Heart right ventricle (tissue), 16 donors: ENCODE results near the gene ZBED1. TPM values are rescaled to one million over a fixed set of nuclear protein-coding genes. Genes with fewer than 3 reads are reported as not detected.
"Not testable (repeated sequence)": the region's sequence is repeated elsewhere in the genome, so short reads cannot be mapped to it uniquely, and the experiment has no call there.

Experiments
- ATAC-seq, 8 donors: fragments of 200-7000 bp; cut with Tn5 transposase; one replicate each; pipeline ENCODE4 v1.9.1; 2020; ENCODE audit warnings: mild to moderate bottlenecking in 8 of 8, moderate library complexity in 8 of 8, moderate number of reproducible peaks in 1 of 8
- DNase-seq, 2 donors: peaks; one replicate each; pipeline ENCODE4 v3.0.0-alpha.2; 2020
- H3K27ac ChIP-seq, 10 donors: fragments of 200-600 bp; sonication (generic) in 2 of 10; one replicate each; pipeline versions ENCODE4 v1.5.0 to v1.8.0; 2020 to 2022; ENCODE audit warnings: mild to moderate bottlenecking in 3 of 10
- H3K27me3 ChIP-seq, 7 donors: fragments of 200-600 bp; one replicate each; pipeline ENCODE4 v1.8.0; 2021 to 2022; ENCODE audit warnings: mild to moderate bottlenecking in 2 of 7
- H3K36me3 ChIP-seq, 9 donors: fragments of 200-600 bp; sonication (generic) in 1 of 9; one replicate each; pipeline versions ENCODE4 v1.5.0 to v1.8.0; 2020 to 2022; ENCODE audit warnings: mild to moderate bottlenecking in 2 of 9
- H3K4me1 ChIP-seq, 9 donors: fragments of 200-600 bp; sonication (generic) in 1 of 9; one replicate each; pipeline versions ENCODE4 v1.5.0 to v1.8.0; 2020 to 2022; ENCODE audit warnings: mild to moderate bottlenecking in 4 of 9
- H3K4me3 ChIP-seq, 10 donors: fragments of 200-600 bp; sonication (generic) in 2 of 10; one replicate each; pipeline versions ENCODE4 v1.5.0 to v1.8.0; 2020 to 2022; ENCODE audit warnings: mild to moderate bottlenecking in 7 of 10, moderate library complexity in 2 of 10
- H3K9me3 ChIP-seq, 11 donors: fragments of 200-600 bp in 10 of 11; sonication (generic) in 2 of 11; one replicate each; pipeline versions ENCODE4 v1.5.0 to v1.8.0; 2013 to 2022; ENCODE audit warnings: mild to moderate bottlenecking in 2 of 11, control low read depth in 1 of 11, moderate library complexity in 1 of 11
- WGBS, 2 donors: extraction: QIAGEN DNeasy Blood & Tissue Kit; methylation state at CpG; one replicate each; pipeline ENCODE4 v1.1.7; 2013; ENCODE audit warnings: inconsistent platforms in 1 of 2; 5-methylcytosine and 5-hydroxymethylcytosine counted together
- intact Hi-C, 10 donors: fragments of 100-400 bp; cut with DNase I; formaldehyde crosslinking; loops; one replicate each; pipeline versions ENCODE4 v1.11.1 to v1.14.2; 2022
- polyA plus RNA-seq, 2 donors: library from polyadenylated mRNA; stranded (reverse); fragments of 200-250 nt; gene quantifications; one replicate each; pipeline ENCODE4 v1.2.3, GENCODE V29; 2013
- total RNA-seq, 10 donors: library from RNA; stranded (reverse); fragmentation: NEBNext Ultra II Directional in 3 of 10; extraction: Animal tissue kit (Norgen Biotek cat#: 25700) in 3 of 10; gene quantifications; one replicate each; pipeline versions ENCODE4 v1.2.1 to v1.2.4, GENCODE V29; 2021 to 2023
- TF ChIP-seq, protein P1 (sequence below), 9 donors: fragments of 200-600 bp; sonication (generic) in 2 of 9; IDR thresholded peaks; one replicate each; pipeline versions ENCODE4 v1.5.0 to v1.8.0; 2021 to 2022; ENCODE audit warnings: antibody characterized with exemption in 9 of 9, mild to moderate bottlenecking in 5 of 9, moderate library complexity in 1 of 9
- donor health status: Arrhythmogenic right ventricular cardiomyopathy.
- donor health status: ischemic (EF 13 %, LVEDD 7.1; RV severe dilation, severe dysfunction).
- donor health status: healthy with polysubstance abuse.
- donor health status: DM: no; HTN: yes; CAD: no.
- donor health status: DM: no; HTN: no; CAD: no.
- donor health status: ischemic (EF 25% LVEDD 6.9; RV normal size, moderate dysfunction).
- donor health status: ischemic (EF 25% LVEDD 5.7; RV mildly dilated, moderate dysfunction).
- donor health status: healthy.
- donor health status: DM: yes; HTN: yes; CAD: no.
- donor health status: Ischemic cardiomyopathy.
- donor health status: ischemic (EF 35%, LVEDD 5.7; RV mildly dilated, moderate dysfunction).
- donor health status: nonischemic (EF 11% LVEDD 7.7; RV severe dilation, severe dysfunction).
- donor health status: DM: yes; HTN: yes; CAD: no.
- donor health status: PGD.
- donor health status: ischemic (EF 29% LVEDD 5.4; RV normal size, mild dysfunction).
- donor health status: nonischemic (EF 23%, LVEDD 6.1; RV moderate dilation, normal function).

ZBED1 gene
- total and polyA plus RNA-seq, 12 donors = 19.0 to 60.8 (median 53.1) TPM

- H3K4me3 ChIP-seq = no peak overlapping the region
- H3K36me3 ChIP-seq = peaks cover 0 to 4% (median 0%) of the 10 kb centered on the region in 9 donors
- DNase-seq = no peak
- peaks cover 0 to 16% (median 0%) of the 10 kb centered on the region in 9 donors for H3K4me1 ChIP-seq
- no peaks in the 10 kb centered on the region for H3K27me3 ChIP-seq
- H3K27ac ChIP-seq = no peak overlapping the region
- no peaks in the 10 kb centered on the region for H3K9me3 ChIP-seq
- TF ChIP-seq, protein P1, sequence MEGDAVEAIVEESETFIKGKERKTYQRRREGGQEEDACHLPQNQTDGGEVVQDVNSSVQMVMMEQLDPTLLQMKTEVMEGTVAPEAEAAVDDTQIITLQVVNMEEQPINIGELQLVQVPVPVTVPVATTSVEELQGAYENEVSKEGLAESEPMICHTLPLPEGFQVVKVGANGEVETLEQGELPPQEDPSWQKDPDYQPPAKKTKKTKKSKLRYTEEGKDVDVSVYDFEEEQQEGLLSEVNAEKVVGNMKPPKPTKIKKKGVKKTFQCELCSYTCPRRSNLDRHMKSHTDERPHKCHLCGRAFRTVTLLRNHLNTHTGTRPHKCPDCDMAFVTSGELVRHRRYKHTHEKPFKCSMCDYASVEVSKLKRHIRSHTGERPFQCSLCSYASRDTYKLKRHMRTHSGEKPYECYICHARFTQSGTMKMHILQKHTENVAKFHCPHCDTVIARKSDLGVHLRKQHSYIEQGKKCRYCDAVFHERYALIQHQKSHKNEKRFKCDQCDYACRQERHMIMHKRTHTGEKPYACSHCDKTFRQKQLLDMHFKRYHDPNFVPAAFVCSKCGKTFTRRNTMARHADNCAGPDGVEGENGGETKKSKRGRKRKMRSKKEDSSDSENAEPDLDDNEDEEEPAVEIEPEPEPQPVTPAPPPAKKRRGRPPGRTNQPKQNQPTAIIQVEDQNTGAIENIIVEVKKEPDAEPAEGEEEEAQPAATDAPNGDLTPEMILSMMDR (IDR thresholded peaks at IDR 0.05) = no peak
- intact Hi-C loops = no loop called here
- ATAC-seq = no peak
- 82 to 91% methylated on average over 3 of the region's 3 CpGs for WGBS, 2 donors
Observed at GRCh38 chrX:2462780-2463179, 38.0 kb downstream of the ZBED1 start.

- H3K4me3 ChIP-seq = no peak overlapping the region
- peak in 1 of 8 donors; percentile 7 for ATAC-seq
Observed at GRCh38 chrX:2462074-2462473, 38.7 kb downstream of the ZBED1 start.

DNA sequence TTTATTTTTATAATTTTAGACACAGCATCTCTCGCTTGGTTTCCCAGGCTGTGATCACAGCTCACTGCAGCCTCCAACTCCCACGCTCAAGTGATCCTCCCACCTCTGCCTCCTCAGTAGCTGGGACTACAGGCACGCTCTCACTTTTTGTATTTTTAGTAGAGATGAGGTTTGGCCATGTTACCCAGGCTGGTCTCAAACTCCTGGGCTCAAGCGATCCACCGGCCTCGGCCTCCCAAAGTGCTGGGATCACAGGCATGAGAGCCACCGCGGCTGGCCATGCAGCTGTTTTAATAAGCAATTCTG is 39.1 kb downstream of the ZBED1 start:
- H3K4me3 ChIP-seq = no peak overlapping the region
- WGBS, 2 donors = 80 to 81% methylated on average over 8 of the region's 8 CpGs
- H3K9me3 ChIP-seq = no peaks in the 10 kb centered on the region
- DNase-seq (no peak), ATAC-seq (no peak)
- H3K36me3 ChIP-seq = peaks cover 0 to 4% (median 0%) of the 10 kb centered on the region in 9 donors
- no peaks in the 10 kb centered on the region for H3K27me3 ChIP-seq
- H3K4me1 ChIP-seq = peaks cover 0 to 16% (median 0%) of the 10 kb centered on the region in 9 donors
- TF ChIP-seq, protein P1 (IDR thresholded peaks at IDR 0.05) = no peak
- intact Hi-C loops = no loop called here
- no peak overlapping the region for H3K27ac ChIP-seq

More at GRCh38 chrX:2462074-2462473, 38.7 kb downstream of the ZBED1 start:
- H3K36me3 ChIP-seq = peaks cover 0 to 4% (median 0%) of the 10 kb centered on the region in 9 donors
- H3K9me3 ChIP-seq = no peaks in the 10 kb centered on the region
- 60 to 64% methylated on average over 5 of the region's 5 CpGs for WGBS, 2 donors
- no peak overlapping the region for H3K27ac ChIP-seq
- no peaks in the 10 kb centered on the region for H3K27me3 ChIP-seq
- peaks cover 0 to 16% (median 0%) of the 10 kb centered on the region in 9 donors for H3K4me1 ChIP-seq
- TF ChIP-seq, protein P1 (IDR thresholded peaks at IDR 0.05) = no peak
- no peak for DNase-seq
- intact Hi-C loops = no loop called here

DNA sequence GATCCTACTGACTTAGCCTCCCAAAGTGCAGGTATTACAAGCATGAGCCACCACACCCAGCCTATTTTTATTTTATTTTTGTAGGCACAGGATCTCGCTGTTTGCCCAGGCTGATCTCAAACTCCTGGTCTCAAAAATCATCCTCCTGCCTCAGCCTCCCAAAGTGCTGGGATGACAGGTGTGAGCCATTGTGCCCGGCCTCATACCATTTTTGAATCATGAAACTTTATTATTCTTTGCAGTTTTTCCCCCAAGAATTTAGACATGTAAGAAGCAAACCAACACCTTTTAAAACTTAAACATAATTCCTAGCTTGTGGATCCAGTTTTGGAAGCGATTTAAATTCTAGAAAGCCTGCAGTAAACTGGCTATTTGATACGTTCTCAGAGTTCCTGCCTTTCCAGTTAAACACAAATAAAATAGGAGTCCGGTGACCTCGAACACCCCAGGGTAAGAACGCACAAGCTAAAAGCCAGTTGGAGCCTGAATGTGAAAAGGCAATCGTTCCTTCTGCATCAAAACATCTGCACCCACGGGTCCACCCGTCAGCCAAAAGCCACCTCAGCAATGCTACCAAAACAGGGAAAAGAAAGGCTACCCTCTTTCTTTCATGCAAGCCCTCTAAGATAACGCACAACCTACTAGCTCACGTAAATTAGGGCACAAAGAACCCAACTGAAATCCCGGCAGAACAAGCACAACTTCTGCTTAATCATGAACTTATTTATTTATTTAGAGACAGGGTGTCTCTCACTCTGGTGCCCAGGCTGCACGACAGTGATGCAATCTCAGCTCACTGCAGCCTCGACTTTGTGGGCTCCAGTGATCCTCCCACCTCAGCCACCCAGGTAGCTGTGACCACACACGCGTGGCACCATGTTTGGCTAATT is 39.7 kb downstream of the ZBED1 start:
- H3K4me1 ChIP-seq = peaks cover 0 to 16% (median 0%) of the 10 kb centered on the region in 9 donors
- WGBS, 2 donors = 83 to 88% methylated on average over 17 of the region's 17 CpGs
- H3K36me3 ChIP-seq, DNase-seq, H3K9me3 ChIP-seq, ATAC-seq, intact Hi-C loops, H3K27ac ChIP-seq, H3K4me3 ChIP-seq, H3K27me3 ChIP-seq: not testable (repeated sequence)

DNA sequence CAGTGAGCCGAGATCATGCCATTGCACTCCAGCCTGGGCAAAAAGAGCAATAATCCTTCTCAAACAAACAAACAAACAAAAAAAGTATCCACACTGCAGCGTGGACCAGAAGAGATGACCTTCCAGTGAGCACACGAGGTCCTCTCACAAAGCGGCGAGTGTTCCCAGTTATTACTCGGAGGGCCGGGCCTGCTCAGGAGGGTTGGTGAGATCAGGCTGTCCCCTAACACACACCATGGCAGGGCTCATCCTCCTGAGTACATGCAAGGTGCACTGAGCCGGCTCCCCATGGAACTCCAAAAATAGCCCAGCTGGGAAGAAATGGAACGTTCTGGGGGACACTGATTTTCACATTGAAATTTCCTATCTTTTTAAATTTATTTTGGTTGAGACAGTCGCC is 40.7 kb downstream of the ZBED1 start:
- ATAC-seq = peak in 3 of 8 donors; percentile 39 to 81 (median 59)
- H3K36me3 ChIP-seq, H3K9me3 ChIP-seq, H3K4me3 ChIP-seq, H3K27me3 ChIP-seq, H3K27ac ChIP-seq, DNase-seq, intact Hi-C loops: not testable (repeated sequence)
- WGBS, 2 donors = 81 to 91% methylated on average over 10 of the region's 10 CpGs
- H3K4me1 ChIP-seq = peaks cover 0 to 16% (median 0%) of the 10 kb centered on the region in 9 donors
